GM23338 (cell line): ENCODE results near the gene DCST2. TPM values are rescaled to one million over a fixed set of nuclear protein-coding genes. Genes with fewer than 3 reads are reported as not detected.

Source experiments
- ATAC-seq: fragments of 200-7000 bp; cut with Tn5 transposase; 3 replicates; pipeline ENCODE4 v1.9.1; 2020
- DNase-seq: peaks from one replicate; pipeline ENCODE4 v3.0.0-alpha.2; 2015; ENCODE audit warnings: low spot score
- H2AFZ ChIP-seq: fragments of 200-600 bp; sonication (generic); 2 replicates; pipeline ENCODE4 v1.8.0; 2016; ENCODE audit warnings: antibody characterized with exemption, mild to moderate bottlenecking, moderate library complexity
- H3F3A ChIP-seq: fragments of 200-600 bp; sonication (generic); replicated peaks from 2 replicates; pipeline ENCODE4 v1.8.0; 2017; ENCODE audit warnings: antibody characterized with exemption, mixed run types, low read depth
- H3K27ac ChIP-seq: fragments of 200-600 bp; sonication (generic); 2 replicates; pipeline ENCODE4 v1.6.1; 2016; ENCODE audit warnings: low read depth
- H3K27me3 ChIP-seq: fragments of 200-600 bp; sonication (generic); 2 replicates; pipeline ENCODE4 v1.8.0; 2016; ENCODE audit warnings: mild to moderate bottlenecking, mixed run types, moderate library complexity; ENCODE audit not compliant: insufficient read depth
- H3K36me3 ChIP-seq: fragments of 200-600 bp; sonication (generic); 2 replicates; pipeline ENCODE4 v1.8.0; 2016; ENCODE audit warnings: mild to moderate bottlenecking; ENCODE audit not compliant: insufficient read depth
- H3K4me1 ChIP-seq: fragments of 200-600 bp; sonication (generic); 2 replicates; pipeline ENCODE4 v1.8.0; 2016; ENCODE audit warnings: mild to moderate bottlenecking, moderate library complexity; ENCODE audit not compliant: insufficient read depth
- H3K4me2 ChIP-seq: fragments of 200-600 bp; sonication (generic); 2 replicates; pipeline ENCODE4 v1.7.1; 2017; ENCODE audit warnings: mixed run types
- H3K4me3 ChIP-seq: fragments of 200-600 bp; sonication (generic); 2 replicates; pipeline ENCODE4 v1.6.1; 2016; ENCODE audit warnings: mixed run types
- H3K79me2 ChIP-seq: fragments of 200-600 bp; sonication (generic); replicated peaks from 2 replicates; pipeline ENCODE4 v1.8.0; 2017; ENCODE audit warnings: mild to moderate bottlenecking; ENCODE audit not compliant: insufficient read depth
- H3K9me2 ChIP-seq: fragments of 200-600 bp; sonication (generic); 2 replicates; pipeline ENCODE4 v1.8.0; 2017; ENCODE audit not compliant: insufficient read depth
- H4K20me1 ChIP-seq: fragments of 200-600 bp; sonication (generic); replicated peaks from 2 replicates; pipeline ENCODE4 v1.8.0; 2017; ENCODE audit warnings: mild to moderate bottlenecking; ENCODE audit not compliant: insufficient read depth
- H3K27ac Mint-ChIP-seq: 2 replicates; pipeline ENCODE4 v1.8.0; 2020; ENCODE audit warnings: inconsistent platforms, mild to moderate bottlenecking, moderate library complexity, mixed read lengths
- H3K27me3 Mint-ChIP-seq: 3 replicates; pipeline ENCODE4 v1.8.0; 2022; ENCODE audit warnings: low read depth, mild to moderate bottlenecking, moderate library complexity, mixed read lengths, inconsistent platforms; ENCODE audit not compliant: insufficient read depth, poor library complexity
- H3K36me3 Mint-ChIP-seq: 3 replicates; pipeline ENCODE4 v1.8.0; 2021; ENCODE audit warnings: low read depth, mild to moderate bottlenecking, inconsistent platforms, moderate library complexity, mixed read lengths
- H3K4me1 Mint-ChIP-seq: 3 replicates; pipeline ENCODE4 v1.8.0; 2020; ENCODE audit warnings: mild to moderate bottlenecking, inconsistent platforms, mixed read lengths
- H3K4me3 Mint-ChIP-seq: 3 replicates; pipeline ENCODE4 v1.8.0; 2021; ENCODE audit warnings: moderate library complexity, mild to moderate bottlenecking, inconsistent platforms, mixed read lengths
- H3K9me3 Mint-ChIP-seq: 3 replicates; pipeline ENCODE4 v1.8.0; 2020; ENCODE audit warnings: moderate library complexity, mild to moderate bottlenecking, inconsistent platforms, mixed read lengths
- CTCF ChIP-seq, 2 experiments: fragments of 200-600 bp in 1 of 2; sonication (generic) in 1 of 2; conservative IDR thresholded peaks; 2 replicates each; pipeline versions ENCODE4 v1.5.1 to v1.6.1; 2016 to 2017; ENCODE audit warnings: antibody characterized with exemption in 2 of 2, low read depth in 2 of 2, mild to moderate bottlenecking in 2 of 2, moderate library complexity in 1 of 2
- EZH2 ChIP-seq: fragments of 200-600 bp; sonication (generic); IDR thresholded peaks from one replicate; pipeline ENCODE4 v1.8.0; 2017; ENCODE audit warnings: antibody characterized with exemption, mild to moderate bottlenecking, low read depth; ENCODE audit not compliant: unreplicated experiment
- EZH2phosphoT487 ChIP-seq: fragments of 200-600 bp; sonication (generic); IDR thresholded peaks from one replicate; pipeline ENCODE4 v1.8.1; 2018; ENCODE audit warnings: antibody characterized with exemption; ENCODE audit not compliant: unreplicated experiment
- POLR2AphosphoS5 ChIP-seq: IDR thresholded peaks from 2 replicates; pipeline ENCODE4 v1.6.1; 2016; ENCODE audit warnings: antibody characterized with exemption, low read depth
- ZNF331 ChIP-seq: fragments of 250-450 bp; sonication (Bioruptor Pico); IDR thresholded peaks from 2 replicates; pipeline ENCODE4 v1.5.0; 2020; ENCODE audit warnings: low read depth, mild to moderate bottlenecking, moderate library complexity
- polyA plus RNA-seq: library from polyadenylated mRNA; unstranded; fragments of >200 nt; fragmentation: Nextera tagmentation; extraction: Ambion mirVana; gene quantifications from 2 replicates; pipeline ENCODE4 v1.2.1, GENCODE V29; 2016
- total RNA-seq: library from RNA; depleted of rRNA; stranded (reverse); fragments of >200 nt; shearing (Covaris generic); gene quantifications from 2 replicates; pipeline ENCODE4 v1.2.3, GENCODE V29; 2014
- TF ChIP-seq, protein P1 (sequence below): fragments of 250-450 bp; sonication (Bioruptor Pico); IDR thresholded peaks from 2 replicates; pipeline ENCODE4 v1.5.0; 2020; ENCODE audit warnings: mild to moderate bottlenecking, moderate library complexity

DCST2 gene
- total and polyA plus RNA-seq, 2 experiments from 2014 or later, result 0.78 TPM; not detected in 1

DNA sequence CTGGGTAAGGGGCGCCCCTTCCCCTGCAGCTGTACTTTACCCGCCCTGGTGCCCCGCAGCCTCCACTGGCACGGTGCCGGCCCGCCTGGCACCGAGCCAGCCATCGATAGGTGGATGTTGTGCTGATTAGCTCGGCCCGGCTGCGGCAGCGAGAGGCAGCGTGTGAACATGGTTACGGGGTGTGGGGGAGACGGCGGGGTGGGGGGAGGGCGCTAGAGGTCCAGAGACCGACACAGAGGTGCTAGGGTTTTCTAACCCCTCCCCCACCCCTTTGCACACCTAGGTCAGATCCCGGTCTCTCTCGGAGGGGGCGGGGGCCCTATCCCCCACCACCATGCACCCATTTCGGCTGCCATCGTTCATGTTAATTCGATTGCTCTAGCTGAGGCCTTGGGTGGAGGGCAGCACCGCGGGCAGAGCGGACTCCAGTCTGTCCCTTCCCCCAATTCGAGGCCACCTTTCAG is 36.6 kb upstream of the DCST2 start:
- ATAC-seq (peak; percentile 3), DNase-seq (peak; percentile 38)
- H2AFZ ChIP-seq, result no peak overlapping the region
- peaks cover 30% of the 10 kb centered on the region for H3K27me3 ChIP-seq
- peak overlapping the region; percentile 100 for H3K4me2 ChIP-seq
- no peaks in the 10 kb centered on the region for H3K9me2 ChIP-seq
- H4K20me1 ChIP-seq, result peaks cover 12% of the 10 kb centered on the region
- peak overlapping the region; percentile 71 for H3K4me3 Mint-ChIP-seq
- H3K4me1 Mint-ChIP-seq, result peaks cover 41% of the 10 kb centered on the region
- H3K9me3 Mint-ChIP-seq, result no peaks in the 10 kb centered on the region
- H3K4me1 ChIP-seq, result peaks cover 21% of the 10 kb centered on the region
- peak overlapping the region; percentile 66 for H3K4me3 ChIP-seq
- H3K36me3 Mint-ChIP-seq, result peaks cover 26% of the 10 kb centered on the region
- TF ChIP-seq EZH2phosphoT487 (no peak), EZH2 (no peak), ZNF331 (CRISPR knock-in tag) (no peak), POLR2AphosphoS5 (no peak), CTCF (conservative IDR thresholded peaks at IDR 0.05; ENCODE audit: low read depth in 2 of 2) (no peak)
- TF ChIP-seq, protein P1, sequence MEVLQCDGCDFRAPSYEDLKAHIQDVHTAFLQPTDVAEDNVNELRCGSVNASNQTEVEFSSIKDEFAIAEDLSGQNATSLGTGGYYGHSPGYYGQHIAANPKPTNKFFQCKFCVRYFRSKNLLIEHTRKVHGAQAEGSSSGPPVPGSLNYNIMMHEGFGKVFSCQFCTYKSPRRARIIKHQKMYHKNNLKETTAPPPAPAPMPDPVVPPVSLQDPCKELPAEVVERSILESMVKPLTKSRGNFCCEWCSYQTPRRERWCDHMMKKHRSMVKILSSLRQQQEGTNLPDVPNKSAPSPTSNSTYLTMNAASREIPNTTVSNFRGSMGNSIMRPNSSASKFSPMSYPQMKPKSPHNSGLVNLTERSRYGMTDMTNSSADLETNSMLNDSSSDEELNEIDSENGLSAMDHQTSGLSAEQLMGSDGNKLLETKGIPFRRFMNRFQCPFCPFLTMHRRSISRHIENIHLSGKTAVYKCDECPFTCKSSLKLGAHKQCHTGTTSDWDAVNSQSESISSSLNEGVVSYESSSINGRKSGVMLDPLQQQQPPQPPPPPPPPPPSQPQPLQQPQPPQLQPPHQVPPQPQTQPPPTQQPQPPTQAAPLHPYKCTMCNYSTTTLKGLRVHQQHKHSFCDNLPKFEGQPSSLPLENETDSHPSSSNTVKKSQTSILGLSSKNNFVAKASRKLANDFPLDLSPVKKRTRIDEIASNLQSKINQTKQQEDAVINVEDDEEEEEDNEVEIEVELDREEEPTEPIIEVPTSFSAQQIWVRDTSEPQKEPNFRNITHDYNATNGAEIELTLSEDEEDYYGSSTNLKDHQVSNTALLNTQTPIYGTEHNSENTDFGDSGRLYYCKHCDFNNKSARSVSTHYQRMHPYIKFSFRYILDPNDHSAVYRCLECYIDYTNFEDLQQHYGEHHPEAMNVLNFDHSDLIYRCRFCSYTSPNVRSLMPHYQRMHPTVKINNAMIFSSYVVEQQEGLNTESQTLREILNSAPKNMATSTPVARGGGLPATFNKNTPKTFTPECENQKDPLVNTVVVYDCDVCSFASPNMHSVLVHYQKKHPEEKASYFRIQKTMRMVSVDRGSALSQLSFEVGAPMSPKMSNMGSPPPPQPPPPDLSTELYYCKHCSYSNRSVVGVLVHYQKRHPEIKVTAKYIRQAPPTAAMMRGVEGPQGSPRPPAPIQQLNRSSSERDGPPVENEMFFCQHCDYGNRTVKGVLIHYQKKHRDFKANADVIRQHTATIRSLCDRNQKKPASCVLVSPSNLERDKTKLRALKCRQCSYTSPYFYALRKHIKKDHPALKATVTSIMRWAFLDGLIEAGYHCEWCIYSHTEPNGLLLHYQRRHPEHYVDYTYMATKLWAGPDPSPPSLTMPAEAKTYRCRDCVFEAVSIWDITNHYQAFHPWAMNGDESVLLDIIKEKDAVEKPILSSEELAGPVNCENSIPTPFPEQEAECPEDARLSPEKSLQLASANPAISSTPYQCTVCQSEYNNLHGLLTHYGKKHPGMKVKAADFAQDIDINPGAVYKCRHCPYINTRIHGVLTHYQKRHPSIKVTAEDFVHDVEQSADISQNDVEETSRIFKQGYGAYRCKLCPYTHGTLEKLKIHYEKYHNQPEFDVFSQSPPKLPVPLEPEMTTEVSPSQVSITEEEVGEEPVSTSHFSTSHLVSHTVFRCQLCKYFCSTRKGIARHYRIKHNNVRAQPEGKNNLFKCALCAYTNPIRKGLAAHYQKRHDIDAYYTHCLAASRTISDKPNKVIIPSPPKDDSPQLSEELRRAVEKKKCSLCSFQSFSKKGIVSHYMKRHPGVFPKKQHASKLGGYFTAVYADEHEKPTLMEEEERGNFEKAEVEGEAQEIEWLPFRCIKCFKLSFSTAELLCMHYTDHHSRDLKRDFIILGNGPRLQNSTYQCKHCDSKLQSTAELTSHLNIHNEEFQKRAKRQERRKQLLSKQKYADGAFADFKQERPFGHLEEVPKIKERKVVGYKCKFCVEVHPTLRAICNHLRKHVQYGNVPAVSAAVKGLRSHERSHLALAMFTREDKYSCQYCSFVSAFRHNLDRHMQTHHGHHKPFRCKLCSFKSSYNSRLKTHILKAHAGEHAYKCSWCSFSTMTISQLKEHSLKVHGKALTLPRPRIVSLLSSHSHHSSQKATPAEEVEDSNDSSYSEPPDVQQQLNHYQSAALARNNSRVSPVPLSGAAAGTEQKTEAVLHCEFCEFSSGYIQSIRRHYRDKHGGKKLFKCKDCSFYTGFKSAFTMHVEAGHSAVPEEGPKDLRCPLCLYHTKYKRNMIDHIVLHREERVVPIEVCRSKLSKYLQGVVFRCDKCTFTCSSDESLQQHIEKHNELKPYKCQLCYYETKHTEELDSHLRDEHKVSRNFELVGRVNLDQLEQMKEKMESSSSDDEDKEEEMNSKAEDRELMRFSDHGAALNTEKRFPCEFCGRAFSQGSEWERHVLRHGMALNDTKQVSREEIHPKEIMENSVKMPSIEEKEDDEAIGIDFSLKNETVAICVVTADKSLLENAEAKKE (CRISPR knock-in tag), result no peak
- H3K36me3 ChIP-seq, result no peaks in the 10 kb centered on the region
- H3K27ac Mint-ChIP-seq, result no peak overlapping the region
- peaks cover 23% of the 10 kb centered on the region for H3K27me3 Mint-ChIP-seq
- peaks cover 2% of the 10 kb centered on the region; the same call in 1 of the 2 replicates for H3K79me2 ChIP-seq
- no peak overlapping the region for H3K27ac ChIP-seq
- peaks cover 19% of the 10 kb centered on the region for H3F3A ChIP-seq
